Measurements from ENCODE around the gene CPNE2.
A peak's percentile ranks its signal among the peaks of the same experiment; 100 is the strongest.
"Not testable (repeated sequence)": the region's sequence is repeated elsewhere in the genome, so short reads cannot be mapped to it uniquely, and the experiment has no call there.

The CPNE2 gene

GRCh38 chr16:57178793-57179212, 86.4 kb downstream of the CPNE2 start:
- peak; percentile 33 to 48 for DNase-seq

- no peak for DNase-seq
Observed at GRCh38 chr16:57179215-57179828, 86.9 kb downstream of the CPNE2 start.

- DNase-seq = no peak
Observed at GRCh38 chr16:57184113-57184512, 91.7 kb downstream of the CPNE2 start.

- DNase-seq = no peak
Observed at GRCh38 chr16:57184887-57185445, 92.6 kb downstream of the CPNE2 start.

GRCh38 chr16:57185446-57185944, 93.1 kb downstream of the CPNE2 start:
- peak; percentile 46 to 59 for DNase-seq

DNA sequence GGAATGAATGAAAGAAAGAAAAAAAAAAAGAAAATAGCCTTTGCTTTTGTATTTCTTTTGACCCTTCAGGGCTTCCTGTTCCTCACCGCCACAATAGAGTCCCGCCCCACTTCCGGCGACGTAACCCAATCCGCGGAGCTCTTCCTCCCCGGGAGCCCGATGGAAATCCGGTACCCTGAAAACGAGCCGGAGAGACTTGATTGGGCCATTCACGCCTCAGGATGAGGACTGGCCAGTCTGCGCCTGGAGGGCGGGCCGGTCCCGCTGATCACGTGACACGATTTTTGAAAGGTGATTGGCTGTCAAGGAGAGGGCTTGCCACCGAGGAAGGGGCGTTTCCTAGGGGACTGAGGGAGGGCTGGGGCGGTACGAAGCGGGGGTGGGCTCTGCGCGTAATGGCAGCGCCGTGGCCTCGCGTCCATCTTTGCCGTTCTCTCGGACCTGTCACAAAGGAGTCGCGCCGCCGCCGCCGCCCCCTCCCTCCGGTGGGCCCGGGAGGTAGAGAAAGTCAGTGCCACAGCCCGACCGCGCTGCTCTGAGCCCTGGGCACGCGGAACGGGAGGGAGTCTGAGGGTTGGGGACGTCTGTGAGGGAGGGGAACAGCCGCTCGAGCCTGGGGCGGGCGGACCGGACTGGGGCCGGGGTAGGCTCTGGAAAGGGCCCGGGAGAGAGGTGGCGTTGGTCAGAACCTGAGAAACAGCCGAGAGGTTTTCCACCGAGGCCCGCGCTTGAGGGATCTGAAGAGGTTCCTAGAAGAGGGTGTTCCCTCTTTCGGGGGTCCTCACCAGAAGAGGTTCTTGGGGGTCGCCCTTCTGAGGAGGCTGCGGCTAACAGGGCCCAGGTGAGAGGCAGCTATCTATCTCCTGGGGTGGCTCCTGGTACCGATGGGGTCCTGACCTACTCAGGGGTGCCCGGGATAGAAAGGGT, 93.8 kb downstream of the CPNE2 start, which contains the start of the genes PSME3IP1 and RSPRY1:
Gene PSME3IP1 (minus strand): TSS at position 95 of the 927 bp plus-strand sequence. CDS start 12,185 bp downstream, outside the sequence.
Gene RSPRY1 (plus strand): TSS at position 385 of the 927 bp plus-strand sequence. CDS start 18,330 bp downstream, outside the sequence.
- DNase-seq = peak; percentile 97 to 98

DNA sequence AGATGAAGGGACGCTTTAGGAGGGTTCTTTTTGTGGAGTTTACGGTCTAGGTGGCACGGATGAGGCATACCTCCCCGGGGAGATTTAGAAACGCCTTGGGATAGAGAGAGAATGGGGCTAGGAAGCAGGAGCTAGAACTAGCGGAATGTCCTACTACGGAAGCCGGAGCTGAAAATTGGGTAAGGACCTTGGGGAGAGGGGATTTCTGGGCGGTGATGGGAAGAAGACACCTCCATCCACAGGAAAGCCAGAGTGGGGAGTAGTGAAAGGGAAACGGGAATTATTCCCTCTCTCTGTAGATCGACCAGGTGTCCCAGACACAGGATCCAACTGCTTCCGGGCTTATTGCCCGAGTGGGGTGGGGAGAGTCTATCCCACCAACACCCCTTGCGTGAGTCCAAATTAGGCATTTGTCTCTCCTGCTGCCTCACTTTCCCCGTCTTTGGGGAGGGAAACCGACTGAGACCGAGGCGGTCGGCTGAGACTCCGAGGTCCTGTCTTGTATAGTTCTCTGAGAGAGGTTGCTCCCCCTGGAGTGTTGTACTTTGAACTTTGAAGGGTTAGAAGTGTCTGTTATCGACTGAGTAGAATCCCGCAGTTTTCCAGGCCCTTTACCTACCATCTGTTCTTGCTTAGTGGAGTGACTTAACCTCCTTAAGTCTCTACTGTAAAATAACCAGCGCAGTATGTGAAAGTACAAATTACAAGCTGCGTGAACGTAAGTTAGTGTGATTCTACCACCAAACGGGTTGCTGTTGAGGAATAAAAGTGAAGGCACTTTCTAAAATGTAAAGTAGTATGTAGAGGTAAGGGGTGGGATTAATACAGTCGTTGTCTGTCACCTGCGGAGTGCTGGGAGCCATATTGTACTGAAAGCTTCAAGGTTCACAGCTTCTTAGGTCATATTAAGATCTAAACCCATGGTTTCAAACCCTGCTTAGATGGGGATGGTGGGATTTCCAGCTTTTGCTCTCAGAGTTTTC, 94.8 kb downstream of the CPNE2 start:
- peak; percentile 17 to 47 for DNase-seq

GRCh38 chr16:57187902-57188710, 95.7 kb downstream of the CPNE2 start:
- DNase-seq = peak in 1 of 2 experiments; percentile 47

GRCh38 chr16:57188711-57189002, 96.3 kb downstream of the CPNE2 start:
- no peak for DNase-seq

GRCh38 chr16:57189527-57189926, 97.1 kb downstream of the CPNE2 start:
- DNase-seq = not testable (repeated sequence)

GRCh38 chr16:57190136-57190535, 97.8 kb downstream of the CPNE2 start:
- DNase-seq = no peak

DNA sequence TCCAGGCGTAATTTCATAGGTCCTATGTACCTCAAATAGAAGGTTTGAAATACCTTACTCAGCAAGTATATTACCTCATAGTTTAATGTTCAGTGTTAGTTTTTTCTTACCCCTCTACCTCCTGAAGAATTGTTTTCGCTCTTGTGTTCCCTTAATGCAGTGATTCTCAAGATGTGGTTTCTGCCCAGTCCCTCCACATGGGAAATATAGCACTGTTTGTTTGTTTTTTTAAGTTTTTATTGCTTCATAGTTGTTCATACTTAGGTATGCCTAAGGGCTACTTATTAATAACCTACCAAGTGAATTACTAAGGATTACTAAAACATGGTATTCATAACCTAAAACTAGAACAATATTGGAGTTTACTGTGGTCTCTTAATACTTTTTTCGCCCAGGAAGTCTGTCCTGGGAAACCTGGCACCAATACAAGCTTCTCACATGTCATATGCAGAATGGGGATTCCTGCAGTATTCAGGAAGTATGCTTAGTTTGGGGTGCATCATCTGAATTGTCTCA, 98.7 kb downstream of the CPNE2 start:
- DNase-seq = no peak

- peak in 1 of 2 experiments; percentile 12 for DNase-seq
Observed at GRCh38 chr16:57192146-57192545, 99.8 kb downstream of the CPNE2 start.

DNA sequence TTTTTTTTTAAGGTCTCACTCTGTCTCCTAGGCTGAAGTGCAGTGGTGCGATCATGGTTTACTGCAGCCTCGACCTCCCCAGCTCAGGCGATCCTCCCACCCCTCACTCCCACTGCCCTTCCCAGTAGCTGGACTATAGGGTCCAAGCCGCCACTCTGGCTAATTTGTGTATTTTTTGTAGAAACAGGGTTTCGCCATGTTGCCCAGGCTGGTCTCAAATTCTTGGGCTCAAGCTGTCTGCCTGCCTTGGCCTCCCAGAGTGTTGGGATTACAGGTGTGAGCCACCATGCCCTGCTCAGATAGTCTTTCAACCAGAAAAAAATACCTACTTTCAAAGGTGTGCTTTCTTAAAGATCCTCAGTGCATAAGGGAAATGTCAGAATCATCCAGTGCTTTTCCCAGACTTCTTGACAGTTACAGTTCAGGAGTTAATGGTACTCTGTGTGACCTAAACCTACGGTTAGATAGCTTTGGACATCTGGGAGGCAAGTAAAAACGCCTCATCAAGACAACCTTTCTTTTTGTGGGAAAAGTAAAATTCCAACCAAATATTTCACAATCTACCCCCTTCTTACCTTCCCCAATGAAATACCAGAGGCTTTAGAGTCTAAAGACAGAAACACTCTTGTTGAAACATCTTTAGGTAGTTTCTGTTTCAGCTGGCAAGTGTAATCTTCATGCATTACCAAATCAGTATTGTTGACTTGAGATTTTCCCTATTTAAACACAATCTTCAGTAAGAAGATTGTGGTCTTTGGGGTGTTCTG, 100.5 kb downstream of the CPNE2 start:
- DNase-seq = no peak

GRCh38 chr16:57194512-57194911, 102.1 kb downstream of the CPNE2 start:
- no peak for DNase-seq

- DNase-seq = no peak
Observed at GRCh38 chr16:57196286-57196685, 103.9 kb downstream of the CPNE2 start.

DNA sequence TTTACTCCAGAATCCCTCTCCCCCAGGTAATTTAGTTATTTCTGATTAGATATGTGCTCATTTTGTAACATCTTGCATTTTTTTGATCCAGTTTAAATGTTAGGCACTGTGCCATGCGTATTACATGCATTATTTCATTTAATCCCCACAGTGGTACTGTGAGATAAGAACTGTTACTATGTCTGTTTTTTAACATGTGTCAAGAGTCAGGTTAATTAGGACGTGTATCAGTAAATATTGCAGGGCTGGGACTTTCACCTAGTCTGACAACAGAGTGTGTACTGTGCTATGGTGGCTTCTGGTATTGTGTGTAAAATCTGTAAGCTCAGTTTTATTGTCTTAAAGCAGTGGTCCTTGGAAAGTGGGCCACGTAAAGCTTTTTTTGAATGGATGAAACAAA, 104.4 kb downstream of the CPNE2 start:
- no peak for DNase-seq
